GM21360 (cell line): ENCODE results near the gene TSPEAR.

Experiments used
- ATAC-seq: cut with Tn5 transposase; IDR thresholded peaks from one replicate; pipeline ENCODE4 v1.9.1; 2021; ENCODE audit warnings: mild to moderate bottlenecking, moderate library complexity; ENCODE audit not compliant: unreplicated experiment

TSPEAR gene

DNA sequence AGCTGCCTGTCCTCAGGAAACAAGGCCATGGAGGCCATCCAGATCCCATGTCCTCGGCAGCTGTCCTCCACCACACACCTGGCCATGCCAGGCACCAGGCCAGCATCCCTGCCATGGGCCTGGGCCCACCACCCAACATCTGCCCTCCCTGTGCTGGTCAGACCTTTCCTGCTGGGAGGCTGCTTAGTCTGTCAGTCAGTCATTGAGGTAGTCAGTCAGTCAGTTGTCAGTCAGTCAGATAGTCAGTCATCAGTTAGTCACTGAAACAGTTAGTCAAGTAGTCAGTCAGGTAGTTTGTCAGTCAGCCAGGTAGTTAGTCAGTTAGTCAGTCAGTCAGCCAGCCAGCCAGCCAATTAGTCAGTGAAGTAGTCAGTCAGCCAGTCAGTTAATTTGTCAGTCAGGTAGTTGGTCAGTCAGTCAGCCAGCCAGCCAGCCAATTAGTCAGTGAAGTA lies 188.6 kb downstream of the TSPEAR start:
- ATAC-seq: no peak

DNA sequence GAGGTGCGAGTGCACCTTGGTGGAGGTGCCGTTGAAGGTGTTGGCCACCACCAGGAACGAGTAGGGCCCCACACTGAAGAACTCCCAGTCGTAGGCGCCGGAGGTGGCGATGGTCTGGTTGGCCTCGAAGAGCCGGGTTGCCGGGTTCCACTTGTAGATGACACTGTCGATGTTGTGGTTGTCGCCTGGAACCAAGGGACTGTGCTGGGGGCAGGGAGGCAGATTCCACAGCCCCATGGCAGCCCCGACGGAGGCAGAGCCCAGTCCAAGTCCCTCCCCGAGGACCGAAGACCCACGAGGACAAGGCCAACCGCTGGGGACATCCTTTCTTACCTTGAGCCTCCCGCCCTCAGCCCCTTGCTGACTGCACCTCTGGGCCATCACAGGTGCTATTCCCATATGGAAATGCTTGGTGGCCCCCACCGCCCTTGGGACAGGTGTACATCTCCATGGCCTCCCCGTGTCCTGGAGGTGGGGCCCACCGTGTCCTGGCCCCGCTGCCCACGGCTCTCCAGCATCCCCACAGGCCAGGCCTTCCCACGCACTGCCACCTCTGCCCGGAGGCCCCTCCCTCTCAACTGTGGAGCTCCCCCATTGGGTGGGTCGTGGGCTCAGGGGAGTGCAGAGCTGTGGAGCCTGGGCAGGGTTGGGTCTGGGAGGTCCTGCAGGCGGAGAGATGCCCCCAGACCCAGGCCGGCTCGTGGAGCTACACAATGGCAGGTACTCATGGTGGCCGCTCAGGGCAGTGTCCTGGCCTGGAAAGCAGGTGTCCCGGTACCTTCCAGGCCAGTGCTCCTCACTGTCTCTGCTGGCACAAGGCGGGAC lies 189.2 kb downstream of the TSPEAR start:
- ATAC-seq: no peak

DNA sequence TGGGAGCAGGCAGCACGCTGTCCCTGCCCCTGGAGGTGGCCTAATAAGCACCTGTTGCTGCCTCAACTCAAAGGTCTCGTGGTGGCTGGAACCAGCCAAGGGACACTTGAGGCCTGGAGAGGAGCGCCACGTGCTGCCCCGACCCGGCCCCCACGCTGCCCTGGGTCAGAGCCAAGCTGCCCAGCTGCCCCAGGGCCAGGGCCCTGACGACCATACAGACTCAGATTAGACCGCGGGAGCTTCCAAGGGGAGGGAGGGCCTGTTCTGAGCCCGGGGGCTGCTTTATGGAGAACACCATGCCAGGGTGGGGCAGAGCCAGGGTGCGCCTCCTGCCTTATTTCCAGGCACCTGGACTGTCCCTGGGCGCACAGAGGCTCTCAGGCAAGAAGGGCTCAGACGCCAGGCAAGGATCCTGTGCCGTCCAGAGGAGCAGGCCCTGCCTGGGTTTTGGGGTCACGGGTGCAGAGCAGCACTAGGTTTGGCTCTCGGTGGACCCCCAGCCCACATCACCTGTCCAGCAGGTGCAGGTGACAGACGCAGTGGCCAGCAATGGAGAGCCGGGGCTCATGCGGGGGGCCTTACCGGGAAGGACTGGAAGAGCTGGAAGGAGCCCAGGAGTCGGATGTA lies 190.0 kb downstream of the TSPEAR start:
- no peak for ATAC-seq

DNA sequence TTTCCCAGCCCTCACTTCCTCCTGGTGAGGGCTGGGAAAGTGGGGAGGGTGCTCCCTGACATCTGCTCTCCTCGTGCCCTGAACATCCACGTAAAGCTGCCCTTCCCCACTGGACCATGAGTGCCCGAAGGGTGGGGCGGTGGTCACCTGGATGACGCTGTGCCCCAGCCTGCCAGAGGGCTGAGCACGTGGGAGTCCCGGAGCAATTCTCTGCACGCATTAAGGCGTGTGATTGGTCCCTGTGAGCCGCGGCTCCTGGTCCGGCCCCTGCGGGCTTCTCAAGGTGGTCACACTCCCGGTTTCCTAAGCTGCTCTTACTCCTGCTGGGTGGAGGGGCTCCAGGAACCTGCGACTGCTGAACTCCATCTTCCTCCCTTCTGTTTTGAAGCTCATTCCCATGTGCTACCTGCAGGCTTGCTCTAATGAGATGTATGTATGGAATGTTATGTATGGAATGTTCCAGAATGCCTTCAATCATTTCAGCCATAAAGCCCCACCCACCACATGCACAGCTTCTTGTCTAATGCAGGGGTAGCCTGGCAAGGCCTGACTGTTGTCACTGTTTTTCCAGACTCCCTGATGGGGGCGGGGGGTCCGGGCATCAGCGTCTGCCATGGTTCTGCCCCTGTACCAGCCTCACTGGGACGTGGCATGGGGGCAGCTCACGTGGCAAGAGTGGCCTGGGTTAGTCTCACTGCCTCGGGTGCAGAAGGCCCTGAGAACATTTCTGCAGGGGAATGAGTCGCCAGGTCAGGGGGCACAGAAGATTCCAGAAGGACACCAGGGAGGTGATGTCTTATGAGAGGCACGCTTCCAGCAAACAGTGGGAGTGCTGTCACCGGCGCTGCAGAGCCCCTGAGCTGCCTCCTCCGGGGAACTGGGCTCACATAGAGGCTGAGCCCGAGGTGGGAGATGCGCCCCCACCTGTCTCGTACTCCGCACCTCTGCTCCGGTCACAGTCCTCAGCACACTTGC lies 190.8 kb downstream of the TSPEAR start:
- ATAC-seq: no peak

DNA sequence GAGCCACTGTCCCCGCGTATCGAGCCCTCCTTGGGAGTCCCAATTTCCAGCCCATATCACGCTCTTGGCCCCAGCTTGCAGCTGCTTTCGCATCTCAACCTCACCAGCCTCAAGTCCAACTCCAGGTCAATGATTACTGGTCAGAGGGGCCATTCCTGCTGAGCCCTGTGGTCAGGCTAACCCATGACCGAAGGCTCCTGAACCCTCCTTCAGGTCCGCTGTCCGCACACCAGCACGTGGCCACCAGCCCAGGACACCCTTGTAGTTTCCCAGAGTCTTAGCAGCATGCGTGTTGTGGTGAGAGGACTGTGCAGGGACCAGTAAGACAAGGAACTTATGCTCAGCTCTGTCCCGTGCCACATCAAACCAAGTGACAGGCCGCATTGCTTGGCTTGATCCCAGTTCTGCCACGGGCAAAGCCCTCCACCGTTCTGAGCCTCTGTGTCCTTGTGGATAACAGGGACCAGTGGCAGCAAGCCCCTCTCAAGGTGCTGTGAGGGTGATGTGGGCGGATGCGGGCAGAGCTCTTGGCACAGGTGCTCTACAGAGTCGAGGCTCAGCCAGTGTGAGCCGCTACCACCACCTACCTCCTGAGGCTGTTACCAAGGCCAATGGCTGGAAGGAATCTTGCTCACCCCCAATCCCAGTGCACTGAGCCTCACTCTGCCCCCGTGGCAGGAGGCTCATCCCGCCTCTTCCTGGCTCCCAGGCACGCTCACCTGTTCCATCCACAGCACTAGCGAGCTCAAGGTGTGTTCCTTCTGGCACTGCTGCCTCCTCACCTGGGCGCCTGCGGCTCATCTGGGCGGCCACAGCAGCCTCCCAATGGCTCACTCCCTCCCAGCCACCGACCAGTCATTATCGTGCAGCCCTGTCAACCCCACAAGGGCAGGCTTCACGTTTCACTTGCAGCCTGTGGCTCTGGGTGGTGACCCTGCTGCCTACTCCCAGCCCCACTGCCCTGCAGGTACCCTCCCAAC lies 191.7 kb downstream of the TSPEAR start:
- ATAC-seq: no peak

DNA sequence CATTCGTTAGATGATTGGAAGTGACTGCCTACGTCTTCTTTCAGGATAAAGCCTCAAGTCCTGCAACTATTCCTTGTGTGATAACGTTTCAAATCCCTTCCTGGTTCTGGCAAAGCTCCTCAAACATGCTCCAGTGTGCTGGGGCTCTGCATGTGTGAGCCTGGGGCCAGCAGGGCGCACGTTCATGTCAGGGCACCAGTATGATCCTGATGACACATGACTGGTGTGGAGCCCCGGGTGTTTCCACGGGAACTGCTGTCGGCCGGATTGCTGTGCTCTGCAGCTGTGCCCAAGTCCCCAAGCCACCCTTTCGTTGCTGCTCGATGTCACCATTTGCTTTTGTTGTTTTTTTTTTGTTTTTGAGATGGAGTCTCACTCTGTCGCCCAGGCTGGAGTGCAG lies 192.7 kb downstream of the TSPEAR start:
- no peak for ATAC-seq

DNA sequence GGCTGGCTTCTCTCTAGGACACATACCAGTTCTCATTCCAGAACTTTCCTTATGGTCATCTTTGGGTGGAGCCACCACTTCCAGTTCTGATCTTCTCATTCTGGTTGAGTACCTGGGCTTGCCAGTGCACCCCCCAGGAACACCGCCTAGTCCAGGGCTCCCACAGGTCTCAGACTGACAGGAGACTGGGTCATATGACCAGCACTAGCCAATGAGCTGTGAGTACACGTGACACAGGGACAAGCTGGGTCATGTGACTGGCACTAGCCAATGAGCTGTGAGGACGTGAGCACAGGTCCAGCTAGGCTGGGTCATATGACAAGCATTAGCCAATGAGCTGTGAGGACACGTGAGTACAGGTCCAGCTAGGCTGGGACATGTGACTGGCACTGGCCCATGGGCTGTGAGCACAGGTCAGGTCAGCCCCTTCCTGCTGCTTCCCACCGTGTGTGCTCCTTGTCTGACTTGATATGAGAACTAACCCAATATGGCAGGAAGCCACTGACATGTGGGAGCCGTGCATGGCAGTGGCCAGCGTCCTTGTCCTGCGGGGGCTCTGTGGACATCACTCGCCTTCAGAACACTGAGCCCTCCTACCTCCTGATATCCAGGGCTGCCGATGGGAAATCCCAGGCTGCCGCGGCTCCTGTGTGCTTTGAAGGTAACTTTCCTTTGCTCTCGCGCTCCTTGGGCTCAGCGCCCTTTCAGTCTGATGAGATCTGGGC lies 194.0 kb downstream of the TSPEAR start:
- ATAC-seq: no peak

DNA sequence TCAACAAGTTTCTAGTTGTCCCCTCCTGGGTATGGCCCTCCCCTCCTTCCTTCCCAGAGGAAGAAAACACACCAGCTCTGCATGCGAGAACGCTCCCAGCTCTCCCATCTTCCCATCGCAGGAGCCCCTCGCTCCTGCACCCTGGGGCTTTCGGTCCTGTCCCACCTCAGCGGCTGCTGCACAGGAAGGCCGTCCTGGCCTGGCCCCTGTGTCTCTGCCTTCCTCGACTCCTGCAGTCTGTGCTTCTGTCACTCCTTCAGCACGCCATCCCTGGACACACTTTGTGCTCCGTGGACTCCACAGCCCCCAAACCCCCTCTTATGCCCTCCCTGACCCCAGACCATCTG lies 194.6 kb downstream of the TSPEAR start:
- ATAC-seq: no peak

DNA sequence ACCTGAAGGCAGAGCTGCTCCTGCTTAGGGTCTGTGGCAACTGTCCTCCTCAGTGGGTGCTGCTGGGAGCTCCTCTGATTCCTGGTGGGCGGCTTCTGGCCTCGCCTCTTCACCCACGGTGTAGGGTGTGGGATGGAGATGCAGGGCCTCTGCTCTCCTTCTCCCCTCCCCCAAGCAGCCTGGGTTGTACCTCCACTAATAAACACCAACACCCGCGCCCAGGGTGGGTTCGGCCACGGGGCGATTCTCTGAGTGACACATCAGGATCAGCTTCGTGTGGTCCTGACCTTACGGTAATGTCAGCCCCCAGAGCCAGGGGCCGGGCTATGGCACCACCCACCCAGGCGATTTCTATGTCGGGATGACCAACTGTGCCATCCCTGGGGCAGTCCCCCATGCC lies 195.0 kb downstream of the TSPEAR start:
- ATAC-seq: no peak

DNA sequence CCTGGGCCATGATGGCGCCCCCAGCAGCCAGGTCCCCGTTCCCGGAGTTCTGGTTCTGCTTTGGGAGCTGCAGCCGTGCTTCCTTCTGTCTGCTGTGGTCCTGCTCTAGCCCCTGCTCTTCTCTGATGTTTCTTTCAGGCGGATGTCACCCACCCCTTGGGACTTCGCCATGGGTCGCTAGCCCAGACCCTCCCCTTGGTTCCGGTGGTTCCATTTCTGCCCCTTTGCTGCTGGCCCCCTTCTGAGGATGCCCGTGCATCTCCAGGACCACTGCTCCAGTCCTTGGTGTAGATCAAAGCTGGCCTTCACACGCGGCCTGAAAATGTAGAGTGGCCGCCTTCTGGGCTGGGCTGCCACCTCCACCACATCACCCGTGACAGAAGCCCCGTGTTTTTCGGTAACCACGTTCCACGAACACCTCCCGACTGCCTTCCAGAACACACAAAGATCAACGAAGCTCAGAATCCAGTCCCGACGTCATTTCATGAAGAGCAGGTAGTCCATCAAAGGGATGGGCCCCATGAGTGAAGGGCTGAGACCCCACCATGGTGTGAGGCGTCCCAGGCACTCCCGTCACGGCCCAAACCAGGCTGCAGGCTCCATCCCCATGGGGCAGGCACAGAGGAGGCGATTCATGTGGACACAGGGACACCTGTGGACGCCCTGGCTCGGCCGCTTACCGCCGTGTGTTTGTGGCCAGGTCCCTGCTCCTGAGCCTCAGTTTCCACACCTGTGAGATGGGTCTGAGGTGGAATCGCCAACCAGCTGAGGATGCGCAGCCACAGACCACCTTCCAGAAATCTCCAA lies 195.8 kb downstream of the TSPEAR start:
- no peak for ATAC-seq

DNA sequence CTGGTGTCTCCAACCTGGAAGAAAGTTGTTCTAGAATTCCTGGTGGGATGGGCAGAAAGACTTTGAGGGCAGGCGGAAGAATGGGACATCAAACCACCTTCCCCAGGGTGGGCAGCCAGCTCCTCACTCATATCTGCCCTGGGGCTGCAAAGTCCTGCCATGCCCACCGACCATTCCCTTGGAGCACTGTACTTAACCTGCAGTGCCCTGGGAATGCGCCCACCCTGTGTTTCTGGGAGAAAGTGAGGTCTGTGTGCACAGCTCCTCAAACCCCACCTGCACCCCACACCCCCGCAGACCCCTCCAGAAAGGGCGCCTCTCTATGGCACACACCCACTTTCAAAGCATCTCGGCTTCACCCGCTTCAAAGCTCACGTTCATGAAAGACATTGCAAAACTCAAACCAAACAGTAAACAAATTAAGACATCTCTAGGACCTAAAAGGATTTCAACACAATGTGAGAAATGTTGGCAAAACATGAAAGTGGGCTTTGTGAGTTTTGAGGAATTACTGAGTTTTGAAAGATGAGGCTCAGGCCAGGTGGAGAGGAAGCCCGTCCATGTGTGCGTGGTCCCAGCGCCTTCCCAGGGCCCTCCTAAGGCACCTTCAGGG lies 196.5 kb downstream of the TSPEAR start:
- no peak for ATAC-seq

DNA sequence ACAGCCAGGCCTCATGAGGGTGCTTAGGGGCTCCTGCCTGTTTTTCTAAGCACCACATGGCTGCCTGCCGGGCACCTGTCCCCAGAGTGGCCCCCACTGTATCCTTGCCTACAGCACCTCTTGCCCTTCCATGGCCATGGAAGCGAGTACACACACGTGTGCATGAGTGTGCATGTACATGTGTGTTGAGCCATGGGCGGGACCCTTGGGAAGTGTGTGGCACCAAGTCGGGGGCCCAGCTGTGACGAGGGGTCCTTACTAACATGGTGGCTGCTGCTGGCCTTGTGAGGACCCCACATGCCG lies 197.2 kb downstream of the TSPEAR start:
- no peak for ATAC-seq

DNA sequence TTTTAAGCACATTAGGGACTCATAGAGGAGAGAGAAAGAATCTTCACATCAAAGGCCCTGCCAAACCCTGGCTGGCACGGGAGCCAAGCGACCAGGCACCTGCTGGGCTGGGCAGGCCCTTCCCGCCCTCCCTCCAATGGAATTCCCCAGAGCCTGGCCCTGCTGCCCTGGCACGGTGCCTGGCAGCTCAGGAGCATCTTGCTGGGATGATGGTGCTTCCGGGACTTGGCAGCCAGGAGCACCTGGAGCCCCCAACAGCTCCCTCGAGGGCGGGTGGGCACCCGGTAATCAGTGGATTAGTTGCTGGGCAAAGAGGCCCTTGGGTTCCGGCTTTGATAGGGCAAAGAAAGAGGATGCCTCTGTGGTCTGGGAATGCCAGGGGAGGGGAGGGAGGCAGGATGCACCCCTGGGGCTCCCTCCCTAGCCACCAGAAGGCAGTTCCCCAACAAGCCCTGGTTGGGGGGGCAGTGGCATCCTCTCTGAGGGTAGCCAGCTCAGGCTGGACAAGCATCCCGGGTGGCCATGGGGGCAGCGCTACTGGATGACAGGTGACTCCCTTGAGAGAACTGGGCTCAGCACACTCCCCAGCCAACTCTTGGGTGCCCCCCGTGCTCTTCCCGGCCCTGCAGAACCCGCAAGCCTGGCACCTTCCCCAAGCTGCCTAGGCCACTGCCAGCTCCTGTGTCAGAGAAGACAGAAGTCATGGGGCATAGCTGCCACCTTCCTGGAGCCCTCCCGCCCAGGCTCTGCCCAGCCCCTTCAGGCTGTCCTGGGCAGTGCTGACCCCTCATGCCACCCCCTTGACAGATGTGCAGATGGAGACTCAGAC lies 197.8 kb downstream of the TSPEAR start:
- ATAC-seq: no peak

DNA sequence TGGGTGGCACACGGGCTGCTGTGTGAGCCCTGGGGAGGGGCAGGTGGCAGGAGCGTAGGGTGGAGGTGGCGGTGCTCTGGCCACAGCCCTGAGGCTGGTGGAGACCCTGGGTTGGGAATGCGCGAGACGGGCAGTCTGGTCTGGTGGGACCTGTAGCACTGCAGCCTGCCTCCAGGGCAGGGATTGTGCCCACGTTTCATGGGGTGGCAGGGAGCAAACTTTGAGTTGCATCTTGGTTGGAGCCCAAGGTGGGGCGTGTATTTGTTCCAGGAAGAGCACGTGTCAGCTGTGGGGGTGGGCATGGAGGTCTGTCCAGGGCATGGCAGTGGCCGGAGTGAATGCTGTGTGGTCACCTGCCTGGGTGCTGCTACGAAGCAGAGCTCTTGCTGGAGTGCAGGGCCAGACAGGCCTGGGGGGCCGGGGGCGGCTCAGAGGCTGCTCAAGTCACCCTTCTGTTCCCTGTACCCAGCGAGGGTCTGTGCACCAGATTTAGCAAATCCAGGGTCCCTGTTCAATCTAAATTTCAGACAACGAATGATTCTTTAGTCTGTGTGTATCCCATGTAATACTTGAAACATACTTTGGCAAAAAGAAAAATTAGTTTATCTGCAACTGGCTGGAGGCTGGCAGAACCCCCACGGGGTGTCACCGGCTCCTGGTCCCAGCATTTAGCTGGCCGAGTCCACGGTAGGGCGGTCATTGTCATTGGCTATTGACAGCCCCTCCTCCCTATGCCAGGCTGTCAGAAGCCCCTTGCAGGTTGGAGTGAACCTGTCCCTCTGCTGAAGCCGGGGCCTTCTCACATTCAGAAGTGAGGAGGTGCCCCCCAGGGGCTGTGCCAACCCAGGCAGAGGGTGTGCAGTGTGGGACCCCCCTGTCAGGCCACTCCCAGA lies 198.6 kb downstream of the TSPEAR start:
- ATAC-seq: no peak

DNA sequence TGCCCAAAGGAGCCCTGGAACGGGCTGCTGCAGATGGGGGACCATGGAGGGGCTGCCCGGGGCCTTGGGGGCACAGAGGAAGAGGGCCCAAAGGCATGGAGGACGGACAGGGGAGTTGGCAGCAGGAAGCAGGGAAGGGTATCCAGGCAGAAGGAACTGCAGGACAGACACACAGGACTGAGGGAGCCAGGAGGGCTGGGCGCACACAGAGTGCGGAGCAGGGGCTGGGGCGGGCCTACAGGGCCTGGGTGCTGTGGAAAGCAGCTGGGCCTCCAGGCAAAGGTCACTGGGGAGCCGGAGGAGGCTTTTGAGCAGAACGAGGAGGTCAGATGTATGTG lies 199.5 kb downstream of the TSPEAR start:
- no peak for ATAC-seq

DNA sequence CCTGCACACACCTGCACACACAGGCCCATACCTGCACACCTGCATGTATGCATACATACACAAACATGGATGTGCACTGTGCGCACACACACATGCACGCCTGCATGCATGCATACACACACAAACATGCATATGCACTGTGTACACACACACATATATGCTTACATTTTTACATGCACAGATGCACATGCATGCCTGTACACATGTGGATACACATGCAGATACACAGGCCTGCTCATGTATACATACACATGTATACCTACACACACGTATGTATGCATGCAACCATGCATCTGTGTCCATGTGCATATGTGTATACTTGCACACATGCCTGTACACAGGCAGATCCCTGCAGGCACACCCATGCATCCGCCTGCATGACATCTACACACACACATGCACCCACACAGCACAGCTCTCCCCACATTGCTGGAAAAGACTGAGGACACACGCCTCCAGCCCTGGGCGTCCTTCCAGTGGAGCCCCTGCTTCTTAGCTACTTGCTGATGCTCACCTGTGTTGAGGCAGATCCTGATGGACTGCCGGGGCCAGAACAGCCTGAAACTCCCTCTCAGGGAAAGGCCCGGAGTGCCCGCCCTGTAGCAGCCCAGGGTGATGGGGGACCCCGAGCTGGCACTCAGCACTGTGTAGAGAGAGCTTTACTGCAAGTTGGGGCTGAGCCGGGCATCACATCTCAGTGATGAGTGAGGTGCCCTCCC lies 200.0 kb downstream of the TSPEAR start:
- ATAC-seq: no peak
